ENCODE measurements around the gene UFSP2.

UFSP2 gene

DNA sequence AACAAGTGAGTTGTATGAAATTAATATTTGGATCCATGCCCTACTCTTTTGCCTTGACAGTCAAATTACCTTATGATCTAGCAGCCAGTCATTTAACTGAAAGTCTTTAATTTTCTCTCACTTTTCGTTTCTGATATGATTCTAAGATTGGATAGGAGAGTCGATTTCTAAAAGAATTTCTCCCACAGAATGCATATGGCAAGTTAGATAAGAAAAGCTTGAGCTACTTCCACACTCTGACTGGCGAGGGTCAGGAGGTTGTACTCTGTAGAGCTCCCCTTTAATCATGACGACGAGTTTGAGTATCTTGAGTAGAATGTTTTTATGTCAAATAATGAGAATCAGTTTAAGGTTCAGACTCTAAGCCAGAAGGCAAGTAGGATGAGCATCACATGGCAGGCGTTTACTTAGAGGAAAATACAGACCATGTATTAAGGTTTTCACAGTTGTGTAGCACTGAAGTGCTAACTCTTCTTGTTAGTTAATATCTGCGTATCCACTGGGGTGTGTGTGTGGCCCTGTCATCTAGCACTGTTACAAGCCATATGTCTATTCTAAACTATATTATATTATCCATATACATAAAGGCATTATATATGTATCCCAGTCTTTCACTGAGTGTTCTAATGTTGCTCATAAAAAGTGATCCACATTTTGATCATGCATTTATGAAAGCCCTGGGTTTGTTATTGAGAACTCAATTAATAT is 67.9 kb downstream of the UFSP2 start:
- in situ Hi-C loops (cut with MboI; ENCODE audit: low sequenced_read_pairs) = no loop called here

DNA sequence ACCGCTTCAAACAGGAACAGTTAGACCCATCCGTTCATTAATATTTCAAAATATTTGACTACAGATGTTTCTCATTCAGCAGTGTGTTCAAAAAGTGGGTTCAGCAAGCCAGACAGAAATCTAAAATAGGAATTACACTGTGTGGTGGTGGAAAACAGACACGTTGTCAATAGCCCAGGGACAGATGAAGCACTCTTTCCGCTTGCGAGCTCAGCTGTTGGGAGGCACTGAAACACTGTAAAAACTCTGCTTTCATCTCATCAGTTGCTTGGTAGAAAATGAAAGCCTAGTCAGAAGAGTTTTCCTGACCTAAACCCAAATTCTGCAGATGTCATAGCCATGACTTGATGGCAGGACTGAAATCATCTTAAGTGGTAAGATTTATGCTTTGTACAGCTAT is 68.6 kb downstream of the UFSP2 start:
- in situ Hi-C loops (cut with MboI; ENCODE audit: low sequenced_read_pairs) = no loop called here

DNA sequence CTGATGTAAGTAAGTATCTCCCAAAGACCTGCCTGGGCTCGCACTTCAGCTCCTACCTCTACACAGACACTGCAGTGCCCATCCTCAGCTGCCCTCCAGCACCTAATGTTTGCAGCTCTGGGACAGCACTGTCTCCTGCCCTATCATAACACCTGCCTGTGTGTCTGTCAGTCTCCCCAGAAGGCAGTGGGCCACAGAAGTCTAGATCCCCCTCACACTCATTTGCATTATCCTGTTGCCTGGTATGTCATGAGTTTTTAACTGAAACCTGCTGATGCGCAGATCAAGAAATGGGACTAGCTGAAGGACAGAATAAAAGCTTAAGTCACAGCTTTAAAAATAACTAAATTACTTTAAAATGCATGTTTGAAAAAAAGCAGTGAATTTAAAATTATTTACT is 73.0 kb downstream of the UFSP2 start:
- in situ Hi-C loops (cut with MboI; ENCODE audit: low sequenced_read_pairs) = no loop called here

DNA sequence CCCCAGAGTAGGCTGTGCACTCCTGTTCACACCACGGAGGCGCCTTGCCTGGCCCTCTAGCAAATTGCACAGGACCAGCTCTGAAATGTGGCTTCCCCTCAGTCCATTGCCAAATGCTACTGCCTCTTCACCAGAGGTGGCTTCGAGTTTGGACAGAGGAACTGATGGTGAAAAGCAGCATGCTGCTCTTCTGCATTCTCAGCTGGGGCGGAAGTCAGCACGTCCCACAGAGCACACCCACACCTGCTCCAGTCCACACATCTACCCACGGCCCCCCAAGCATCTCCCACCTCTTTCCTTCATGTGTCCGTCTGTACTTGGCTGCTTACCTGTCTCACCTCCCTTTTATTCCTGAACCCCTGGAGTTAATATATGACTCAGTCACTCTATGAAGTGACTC is 73.6 kb downstream of the UFSP2 start:
- in situ Hi-C loops (cut with MboI; ENCODE audit: low sequenced_read_pairs) = no loop called here

DNA sequence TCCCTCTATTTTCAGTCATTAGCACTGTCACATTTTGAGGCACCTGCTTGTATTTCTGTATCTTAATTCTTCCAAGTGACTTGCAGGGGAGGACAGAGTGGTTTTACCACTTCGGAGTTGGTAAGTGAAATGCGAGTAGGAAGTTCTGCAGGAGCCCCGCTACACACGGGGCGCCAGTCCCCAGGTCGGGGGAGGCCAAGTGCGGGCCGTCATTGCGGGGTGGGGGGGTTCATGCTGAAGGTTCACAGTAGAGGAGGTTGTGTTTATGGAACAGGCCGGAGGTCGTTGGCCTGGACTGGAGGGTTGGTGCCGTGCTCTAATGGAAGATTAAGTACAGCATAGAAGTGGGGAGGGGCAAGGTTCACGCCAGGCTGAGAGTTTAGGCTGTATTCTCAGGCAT is 74.1 kb downstream of the UFSP2 start:
- in situ Hi-C loops (cut with MboI; ENCODE audit: low sequenced_read_pairs) = no loop called here

Measured in HL-60/S4 treated with phorbol 12-myristate 13-acetate at 8.2 ng/mL for 4 days and 3 days (cell line).